Tibial artery (tissue), 4 donors: ENCODE results near the gene HDAC4.

Source experiments
- DNase-seq, 2 donors: peaks; one replicate each; pipeline ENCODE4 v3.0.0-alpha.2; 2019
- H3K27ac ChIP-seq, 2 donors: fragments of 200-600 bp; sonication (generic) in 1 of 2; 1 replicate in 1 of 2; 2 replicates in 1 of 2; pipeline ENCODE4 v1.5.1; 2018 to 2019; ENCODE audit warnings: mild to moderate bottlenecking in 1 of 2
- H3K27me3 ChIP-seq, 2 donors: fragments of 200-600 bp; sonication (generic) in 1 of 2; one replicate each; pipeline versions ENCODE4 v1.5.1 to v1.6.0; 2016 to 2019
- H3K36me3 ChIP-seq, 3 donors: fragments of 200-600 bp; sonication (generic) in 2 of 3; one replicate each; pipeline ENCODE4 v1.5.1; 2016 to 2019; ENCODE audit warnings: mild to moderate bottlenecking in 2 of 3
- H3K4me1 ChIP-seq, 4 donors: fragments of 200-600 bp; sonication (generic) in 2 of 4; 1 replicate in 3 of 4; 2 replicates in 1 of 4; pipeline ENCODE4 v1.5.1; 2016 to 2019
- H3K4me3 ChIP-seq, 2 donors: fragments of 200-600 bp; sonication (generic) in 1 of 2; 1 replicate in 1 of 2; 2 replicates in 1 of 2; pipeline ENCODE4 v1.5.1; 2018 to 2019; ENCODE audit warnings: mild to moderate bottlenecking in 2 of 2
- H3K9me3 ChIP-seq, 3 donors: fragments of 200-600 bp; sonication (generic) in 1 of 3; one replicate each; pipeline ENCODE4 v1.5.1; 2016 to 2019
- CTCF ChIP-seq, 2 experiments: fragments of 200-600 bp in 1 of 2; fragments of 450-650 bp in 1 of 2; IDR thresholded peaks; one replicate each; pipeline ENCODE4 v1.5.1; 2017 to 2019; ENCODE audit warnings: antibody characterized with exemption in 2 of 2, mild to moderate bottlenecking in 1 of 2, moderate library complexity in 1 of 2
- intact Hi-C: fragments of 100-400 bp; cut with DNase I; formaldehyde crosslinking; loops from one replicate; pipeline ENCODE4 v1.15.0; 2023; ENCODE audit warnings: low total_unique reads

HDAC4 gene

GRCh38 chr2:239148495-239149200, 252.2 kb downstream of the HDAC4 start:
- intact Hi-C loops: loop anchor here (5.0 kb wide), 1 partner anchor 249 kb away; no protein-coding TSS in a partner anchor
- no peaks in the 10 kb centered on the region for H3K9me3 ChIP-seq
- no peak overlapping the region for H3K27ac ChIP-seq
- no peak for TF ChIP-seq CTCF (IDR thresholded peaks at IDR 0.05)
- no peak overlapping the region for H3K4me3 ChIP-seq
- peaks cover 0 to 4% (median 0%) of the 10 kb centered on the region in 4 donors for H3K4me1 ChIP-seq
- peak; percentile 8 to 41 for DNase-seq
- H3K36me3 ChIP-seq: peaks cover 0 to 86% (median 32%) of the 10 kb centered on the region in 3 donors
- no peaks in the 10 kb centered on the region for H3K27me3 ChIP-seq

GRCh38 chr2:239147376-239147775, 253.4 kb downstream of the HDAC4 start:
- Histone ChIP-seq H3K27ac (no peak overlapping the region), H3K27me3 (no peaks in the 10 kb centered on the region), H3K9me3 (no peaks in the 10 kb centered on the region), H3K4me3 (no peak overlapping the region), H3K36me3 (peaks cover 0 to 85% (median 42%) of the 10 kb centered on the region in 3 donors), H3K4me1 (peaks cover 0 to 4% (median 0%) of the 10 kb centered on the region in 4 donors)
- peak; percentile 10 to 43 for DNase-seq
- intact Hi-C loops: loop anchor here (5.0 kb wide), 1 partner anchor 250 kb away; no protein-coding TSS in a partner anchor
- TF ChIP-seq CTCF (IDR thresholded peaks at IDR 0.05): no peak

GRCh38 chr2:239146741-239147181, 254.1 kb downstream of the HDAC4 start:
- peaks cover 0 to 86% (median 42%) of the 10 kb centered on the region in 3 donors for H3K36me3 ChIP-seq

GRCh38 chr2:239146011-239146641, 254.7 kb downstream of the HDAC4 start:
- no peak overlapping the region for H3K27ac ChIP-seq
- no peaks in the 10 kb centered on the region for H3K9me3 ChIP-seq
- H3K27me3 ChIP-seq: no peaks in the 10 kb centered on the region
- TF ChIP-seq CTCF (IDR thresholded peaks at IDR 0.05): no peak
- H3K4me3 ChIP-seq: no peak overlapping the region
- peaks cover 0 to 86% (median 42%) of the 10 kb centered on the region in 3 donors for H3K36me3 ChIP-seq
- no peaks in the 10 kb centered on the region for H3K4me1 ChIP-seq
- intact Hi-C loops: loop anchor here (5.0 kb wide), 1 partner anchor 251 kb away; no protein-coding TSS in a partner anchor
- peak in 1 of 2 donors; percentile 53 for DNase-seq

More at GRCh38 chr2:239146741-239147181, 254.1 kb downstream of the HDAC4 start:
- intact Hi-C loops: loop anchor here (5.0 kb wide), 1 partner anchor 251 kb away; no protein-coding TSS in a partner anchor
- peak in 1 of 2 donors; percentile 62 for DNase-seq
- no peaks in the 10 kb centered on the region for H3K27me3 ChIP-seq
- no peak overlapping the region for H3K27ac ChIP-seq
- no peaks in the 10 kb centered on the region for H3K9me3 ChIP-seq
- no peak overlapping the region for H3K4me3 ChIP-seq
- TF ChIP-seq CTCF (IDR thresholded peaks at IDR 0.05): no peak
- peaks cover 0 to 4% (median 0%) of the 10 kb centered on the region in 4 donors for H3K4me1 ChIP-seq

GRCh38 chr2:239145601-239146000, 255.2 kb downstream of the HDAC4 start:
- Histone ChIP-seq H3K36me3 (peaks cover 0 to 87% (median 42%) of the 10 kb centered on the region in 3 donors), H3K4me1 (no peaks in the 10 kb centered on the region), H3K9me3 (no peaks in the 10 kb centered on the region), H3K4me3 (no peak overlapping the region), H3K27me3 (no peaks in the 10 kb centered on the region), H3K27ac (no peak overlapping the region)
- DNase-seq: no peak
- no peak for TF ChIP-seq CTCF (IDR thresholded peaks at IDR 0.05)
- intact Hi-C loops: loop anchor here (5.0 kb wide), 1 partner anchor 252 kb away; no protein-coding TSS in a partner anchor
